ENCODE results near the gene OR52E6.

The OR52E6 gene

DNA sequence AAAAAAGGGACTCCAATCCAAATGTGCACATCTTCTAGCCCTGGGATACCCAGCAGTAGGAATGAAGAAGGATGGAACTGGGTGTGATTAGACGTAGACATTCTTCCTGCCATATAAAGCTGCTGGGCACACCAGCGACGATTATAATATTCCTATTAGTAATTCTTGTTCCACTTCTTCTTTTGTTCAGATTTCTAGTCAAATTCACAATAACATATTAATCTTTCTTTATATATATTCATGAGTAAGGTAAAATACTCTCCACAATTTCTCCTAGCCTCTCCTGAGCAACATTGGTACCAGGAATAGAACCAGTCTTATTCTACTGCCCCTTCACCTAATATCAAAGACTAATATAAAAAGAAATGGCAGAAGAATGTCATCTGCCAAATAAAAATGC is 15.9 kb upstream of the OR52E6 start, which contains the start of gene OR52E8:
Gene OR52E8, minus strand, starts transcription at position 101 of the 400 bp plus-strand sequence. Its CDS starts 0 bp downstream, at position 101.
- Histone ChIP-seq H2BK120ac (ENCODE audit: low read depth, low read length) (no peak within 1 kb of the TSS), H4K91ac (ENCODE audit: low read depth, low read length, poor library complexity) (no peak within 1 kb of the TSS), H3K4ac (ENCODE audit: low read length) (no peak within 1 kb of the TSS), H3K14ac (ENCODE audit: low read length) (no peak within 1 kb of the TSS), H3K4me2 (ENCODE audit: insufficient read depth, low read length, poor library complexity, severe bottlenecking) (no peak within 1 kb of the TSS), H2AFZ (ENCODE audit: low read length) (no peak within 1 kb of the TSS), H3K4me3 (ENCODE audit: low read length in 2 of 2) (no peak within 1 kb of the TSS), H3K9me3 (replicated peaks in 1 of 2; ENCODE audit: control insufficient read depth in 2 of 2, insufficient read depth in 1 of 2, low read depth in 1 of 2, low read length in 2 of 2) (no peaks in the 10 kb centered on the region), H3K36me3 (replicated peaks in 1 of 2; ENCODE audit: control insufficient read depth in 2 of 2, insufficient read depth in 2 of 2, low read length in 2 of 2) (no peaks in the 10 kb centered on the region), H2AK5ac (ENCODE audit: low read depth, low read length) (no peak within 1 kb of the TSS), H3K27ac (replicated peaks; ENCODE audit: low read length) (no peak within 1 kb of the TSS), H3K27me3 (ENCODE audit: control insufficient read depth in 3 of 3, insufficient read depth in 3 of 3, low read depth in 1 of 3, low read length in 3 of 3) (no peaks in the 10 kb centered on the region), H3K79me1 (ENCODE audit: low read depth, low read length) (no peaks in the 10 kb centered on the region), H3K23ac (ENCODE audit: low read depth, low read length, poor library complexity) (no peak within 1 kb of the TSS), H2BK12ac (ENCODE audit: low read length) (no peak within 1 kb of the TSS), H3K4me1 (ENCODE audit: control insufficient read depth in 2 of 2, insufficient read depth in 1 of 2, low read depth in 1 of 2, low read length in 2 of 2) (no peaks in the 10 kb centered on the region), H2BK15ac (ENCODE audit: low read length) (no peak within 1 kb of the TSS), H3K9ac (ENCODE audit: low read depth, low read length, poor library complexity) (no peak within 1 kb of the TSS), H3K18ac (ENCODE audit: low read length) (no peak within 1 kb of the TSS), H2BK5ac (ENCODE audit: low read length) (no peak within 1 kb of the TSS), H4K8ac (ENCODE audit: low read depth, low read length) (no peak within 1 kb of the TSS)
- no peak for DNase-seq (ENCODE audit: low spot score)
- WGBS, 2 donors (ENCODE audit: extremely low coverage in 2 of 2, insufficient read length in 2 of 2, insufficient replicate concordance in 1 of 2): no CpG with 5 or more reads among the region's 3 CpGs

DNA sequence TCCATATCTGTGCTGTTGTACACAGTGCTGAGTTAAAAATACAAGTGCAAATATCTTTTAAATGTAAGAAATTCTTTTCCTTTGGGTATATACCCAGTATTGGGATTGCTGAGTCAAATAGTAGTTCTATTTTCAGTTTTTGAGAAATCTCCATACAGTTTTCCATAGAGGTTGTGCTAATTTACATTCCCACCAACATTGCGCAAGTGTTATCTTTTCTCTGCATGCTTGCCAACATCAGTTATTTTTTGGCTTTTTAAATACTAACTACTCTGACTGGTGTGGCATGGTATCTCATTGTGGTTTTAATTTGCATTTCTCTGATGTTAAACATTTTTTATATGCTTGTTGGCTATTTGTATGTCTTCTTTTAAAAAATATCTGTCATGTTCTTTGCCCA is 9.3 kb upstream of the OR52E6 start:
- H2BK12ac ChIP-seq (ENCODE audit: low read length): no peak overlapping the region
- H3K9me3 ChIP-seq (replicated peaks in 1 of 2; ENCODE audit: control insufficient read depth in 2 of 2, insufficient read depth in 1 of 2, low read depth in 1 of 2, low read length in 2 of 2): no peaks in the 10 kb centered on the region
- no peak overlapping the region for H2AFZ ChIP-seq (ENCODE audit: low read length)
- H2BK5ac ChIP-seq (ENCODE audit: low read length): no peak overlapping the region
- H2AK5ac ChIP-seq (ENCODE audit: low read depth, low read length): no peak overlapping the region
- H3K4ac ChIP-seq (ENCODE audit: low read length): no peak overlapping the region
- H3K23ac ChIP-seq (ENCODE audit: low read depth, low read length, poor library complexity): no peak overlapping the region
- H4K8ac ChIP-seq (ENCODE audit: low read depth, low read length): no peak overlapping the region
- H3K9ac ChIP-seq (ENCODE audit: low read depth, low read length, poor library complexity): no peak overlapping the region
- WGBS, 2 donors (ENCODE audit: extremely low coverage in 2 of 2, insufficient read length in 2 of 2, insufficient replicate concordance in 1 of 2): no CpG with 5 or more reads among the region's 1 CpG
- H3K4me2 ChIP-seq (ENCODE audit: insufficient read depth, low read length, poor library complexity, severe bottlenecking): no peak overlapping the region
- no peak overlapping the region for H4K91ac ChIP-seq (ENCODE audit: low read depth, low read length, poor library complexity)
- no peaks in the 10 kb centered on the region for H3K36me3 ChIP-seq (replicated peaks in 1 of 2; ENCODE audit: control insufficient read depth in 2 of 2, insufficient read depth in 2 of 2, low read length in 2 of 2)
- H3K4me3 ChIP-seq (ENCODE audit: low read length in 2 of 2): no peak overlapping the region
- H2BK15ac ChIP-seq (ENCODE audit: low read length): no peak overlapping the region
- no peak overlapping the region for H3K18ac ChIP-seq (ENCODE audit: low read length)
- DNase-seq (ENCODE audit: low spot score): no peak
- H3K79me1 ChIP-seq (ENCODE audit: low read depth, low read length): no peaks in the 10 kb centered on the region
- no peaks in the 10 kb centered on the region for H3K27me3 ChIP-seq (ENCODE audit: control insufficient read depth in 3 of 3, insufficient read depth in 3 of 3, low read depth in 1 of 3, low read length in 3 of 3)
- no peak overlapping the region for H2BK120ac ChIP-seq (ENCODE audit: low read depth, low read length)
- H3K27ac ChIP-seq (replicated peaks; ENCODE audit: low read length): no peak overlapping the region
- H3K4me1 ChIP-seq (ENCODE audit: control insufficient read depth in 2 of 2, insufficient read depth in 1 of 2, low read depth in 1 of 2, low read length in 2 of 2): no peaks in the 10 kb centered on the region
- no peak overlapping the region for H3K14ac ChIP-seq (ENCODE audit: low read length)

DNA sequence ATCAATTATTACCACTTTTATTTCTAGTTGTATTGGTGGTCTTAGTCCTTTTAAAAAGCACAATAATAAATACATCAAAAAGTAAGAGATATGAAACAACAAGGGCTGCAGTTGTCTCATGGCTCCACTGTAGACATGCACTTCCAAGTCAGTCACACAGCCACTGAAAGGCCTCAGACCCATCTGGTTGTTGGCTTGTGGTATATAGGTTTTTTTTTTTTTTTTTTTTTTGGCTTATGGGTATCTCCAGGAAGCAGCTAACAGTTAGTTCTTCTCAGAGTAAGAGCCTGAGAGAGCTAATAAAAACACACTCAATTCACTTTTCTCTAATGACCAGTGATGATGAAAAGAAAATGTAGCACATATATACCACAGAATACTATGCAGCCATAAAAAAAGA is 6.0 kb upstream of the OR52E6 start:
- no peak overlapping the region for H4K8ac ChIP-seq (ENCODE audit: low read depth, low read length)
- H3K4me2 ChIP-seq (ENCODE audit: insufficient read depth, low read length, poor library complexity, severe bottlenecking): no peak overlapping the region
- H2BK15ac ChIP-seq (ENCODE audit: low read length): no peak overlapping the region
- H4K91ac ChIP-seq (ENCODE audit: low read depth, low read length, poor library complexity): no peak overlapping the region
- no peaks in the 10 kb centered on the region for H3K27me3 ChIP-seq (ENCODE audit: control insufficient read depth in 3 of 3, insufficient read depth in 3 of 3, low read depth in 1 of 3, low read length in 3 of 3)
- H3K18ac ChIP-seq (ENCODE audit: low read length): no peak overlapping the region
- no peak overlapping the region for H3K27ac ChIP-seq (replicated peaks; ENCODE audit: low read length)
- no peaks in the 10 kb centered on the region for H3K4me1 ChIP-seq (ENCODE audit: control insufficient read depth in 2 of 2, insufficient read depth in 1 of 2, low read depth in 1 of 2, low read length in 2 of 2)
- no peak overlapping the region for H2AK5ac ChIP-seq (ENCODE audit: low read depth, low read length)
- H3K36me3 ChIP-seq (replicated peaks in 1 of 2; ENCODE audit: control insufficient read depth in 2 of 2, insufficient read depth in 2 of 2, low read length in 2 of 2): no peaks in the 10 kb centered on the region
- H3K4me3 ChIP-seq (ENCODE audit: low read length in 2 of 2): no peak overlapping the region
- DNase-seq (ENCODE audit: low spot score): no peak
- H3K79me1 ChIP-seq (ENCODE audit: low read depth, low read length): no peaks in the 10 kb centered on the region
- H3K9me3 ChIP-seq (replicated peaks in 1 of 2; ENCODE audit: control insufficient read depth in 2 of 2, insufficient read depth in 1 of 2, low read depth in 1 of 2, low read length in 2 of 2): no peaks in the 10 kb centered on the region
- no peak overlapping the region for H3K9ac ChIP-seq (ENCODE audit: low read depth, low read length, poor library complexity)
- no peak overlapping the region for H2BK12ac ChIP-seq (ENCODE audit: low read length)
- no peak overlapping the region for H3K4ac ChIP-seq (ENCODE audit: low read length)
- no peak overlapping the region for H2BK120ac ChIP-seq (ENCODE audit: low read depth, low read length)
- H3K14ac ChIP-seq (ENCODE audit: low read length): no peak overlapping the region
- H2AFZ ChIP-seq (ENCODE audit: low read length): no peak overlapping the region
- no peak overlapping the region for H3K23ac ChIP-seq (ENCODE audit: low read depth, low read length, poor library complexity)
- no peak overlapping the region for H2BK5ac ChIP-seq (ENCODE audit: low read length)

DNA sequence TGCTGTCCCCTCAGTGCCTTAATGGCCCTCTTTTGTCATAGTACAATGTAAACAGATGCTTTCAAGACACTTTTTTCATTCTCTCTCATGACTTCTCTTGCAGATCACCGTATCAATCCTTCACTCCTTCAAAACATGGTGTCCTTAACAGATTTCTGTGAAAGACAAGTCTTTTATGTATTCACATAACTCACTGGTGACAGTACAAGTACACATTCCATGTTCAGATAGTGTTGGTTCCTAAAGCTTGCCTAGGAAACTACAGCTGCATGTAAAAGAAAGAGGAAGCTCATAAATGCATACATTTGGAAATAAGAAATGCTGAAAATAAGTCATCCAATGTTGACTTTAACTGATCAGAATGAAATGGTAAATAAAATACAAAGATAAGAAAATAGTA is 5.0 kb upstream of the OR52E6 start:
- H4K8ac ChIP-seq (ENCODE audit: low read depth, low read length): no peak overlapping the region
- H3K18ac ChIP-seq (ENCODE audit: low read length): no peak overlapping the region
- H3K27ac ChIP-seq (replicated peaks; ENCODE audit: low read length): no peak overlapping the region
- DNase-seq (ENCODE audit: low spot score): no peak
- H2BK5ac ChIP-seq (ENCODE audit: low read length): no peak overlapping the region
- H2AK5ac ChIP-seq (ENCODE audit: low read depth, low read length): no peak overlapping the region
- WGBS, 2 donors (ENCODE audit: extremely low coverage in 2 of 2, insufficient read length in 2 of 2, insufficient replicate concordance in 1 of 2): no CpG with 5 or more reads among the region's 1 CpG
- H3K14ac ChIP-seq (ENCODE audit: low read length): no peak overlapping the region
- H3K79me1 ChIP-seq (ENCODE audit: low read depth, low read length): no peaks in the 10 kb centered on the region
- H3K23ac ChIP-seq (ENCODE audit: low read depth, low read length, poor library complexity): no peak overlapping the region
- H2BK12ac ChIP-seq (ENCODE audit: low read length): no peak overlapping the region
- H2BK15ac ChIP-seq (ENCODE audit: low read length): no peak overlapping the region
- no peaks in the 10 kb centered on the region for H3K27me3 ChIP-seq (ENCODE audit: control insufficient read depth in 3 of 3, insufficient read depth in 3 of 3, low read depth in 1 of 3, low read length in 3 of 3)
- no peaks in the 10 kb centered on the region for H3K4me1 ChIP-seq (ENCODE audit: control insufficient read depth in 2 of 2, insufficient read depth in 1 of 2, low read depth in 1 of 2, low read length in 2 of 2)
- no peak overlapping the region for H3K4me3 ChIP-seq (ENCODE audit: low read length in 2 of 2)
- no peak overlapping the region for H3K9ac ChIP-seq (ENCODE audit: low read depth, low read length, poor library complexity)
- no peak overlapping the region for H3K4me2 ChIP-seq (ENCODE audit: insufficient read depth, low read length, poor library complexity, severe bottlenecking)
- H3K9me3 ChIP-seq (replicated peaks in 1 of 2; ENCODE audit: control insufficient read depth in 2 of 2, insufficient read depth in 1 of 2, low read depth in 1 of 2, low read length in 2 of 2): no peaks in the 10 kb centered on the region
- H3K4ac ChIP-seq (ENCODE audit: low read length): no peak overlapping the region
- H2BK120ac ChIP-seq (ENCODE audit: low read depth, low read length): no peak overlapping the region
- H4K91ac ChIP-seq (ENCODE audit: low read depth, low read length, poor library complexity): no peak overlapping the region
- no peaks in the 10 kb centered on the region for H3K36me3 ChIP-seq (replicated peaks in 1 of 2; ENCODE audit: control insufficient read depth in 2 of 2, insufficient read depth in 2 of 2, low read length in 2 of 2)
- H2AFZ ChIP-seq (ENCODE audit: low read length): no peak overlapping the region

Measured in neuronal stem cell (in vitro differentiated cells).